Measurements from ENCODE around the gene CD109. TPM values are rescaled to one million over a fixed set of nuclear protein-coding genes. Genes with fewer than 3 reads are reported as not detected.

The CD109 gene
- total and polyA plus RNA-seq, 10 of the 15 experiments (the other 5 are each of a cell fraction or from before 2014, with no cell fraction given) = 0.27 to 4.4 (median 2.1) TPM

- H3K9ac ChIP-seq (ENCODE audit: control insufficient read depth, insufficient read depth, low read length) = no peak overlapping the region
- H3K4me1 ChIP-seq (ENCODE audit: control insufficient read depth, insufficient read depth, low read length) = no peaks in the 10 kb centered on the region
- ChIA-PET SMC1A (ENCODE audit: uncharacterized antibody, unreplicated experiment) (no interaction called here), RAD21 (ENCODE audit: unreplicated experiment) (no interaction called here), CTCF (interaction anchor here (1.0 kb wide), 1 partner anchor 15 kb away, joined by 3 read pairs; no protein-coding TSS in a partner anchor), POLR2A (no interaction called here)
- no peaks in the 10 kb centered on the region for H3K27me3 ChIP-seq (replicated peaks in 1 of 2; ENCODE audit: control insufficient read depth in 2 of 2, insufficient read depth in 2 of 2, low read length in 1 of 2)
- FAIRE-seq (no peak), DNase-seq (ENCODE audit: low read depth, low spot score) (no peak), ATAC-seq (no peak)
- 14% methylated on average over 3 of the region's 3 CpGs for WGBS (ENCODE audit: insufficient coverage, insufficient replicate concordance, low lambda C conversion rate, missing lambda C conversion rate)
- in situ Hi-C loops (cut with MboI) = no loop called here
- no peak overlapping the region for H3K27ac ChIP-seq (ENCODE audit: control insufficient read depth, insufficient read depth)
- no peak overlapping the region for H3K4me2 ChIP-seq (ENCODE audit: control insufficient read depth, insufficient read depth)
- TF ChIP-seq HCFC1 (IDR thresholded peaks at IDR 0.05; ENCODE audit: low read length) = no peak
- no peak for TF ChIP-seq ZNF592 (IDR thresholded peaks at IDR 0.05)
- no peak for TF ChIP-seq MYC (IDR thresholded peaks at IDR 0.05; ENCODE audit: insufficient read depth, insufficient read length, insufficient replicate concordance, low read length, severe bottlenecking)
- TF ChIP-seq PBX3 (IDR thresholded peaks at IDR 0.05; ENCODE audit: insufficient replicate concordance, low read depth, low read length) = no peak
- TF ChIP-seq DPF2 (IDR thresholded peaks at IDR 0.05) = no peak
- no peak for TF ChIP-seq SP1 (IDR thresholded peaks at IDR 0.05; ENCODE audit: low read depth, low read length)
- no peak for TF ChIP-seq TCF7 (IDR thresholded peaks at IDR 0.05; ENCODE audit: borderline replicate concordance)
- TF ChIP-seq KDM1A (IDR thresholded peaks at IDR 0.05; ENCODE audit: borderline replicate concordance) = no peak
- TF ChIP-seq POLR2AphosphoS2 (IDR thresholded peaks at IDR 0.05; ENCODE audit: low read depth, low read length) = no peak
- TF ChIP-seq ZNF622 (IDR thresholded peaks at IDR 0.05) = no peak
- no peak for TF ChIP-seq SREBF1 (IDR thresholded peaks at IDR 0.05; ENCODE audit: low read length)
- no peak for TF ChIP-seq ZBTB11 (CRISPR knock-in tag; IDR thresholded peaks at IDR 0.05)
- TF ChIP-seq ELK1 (IDR thresholded peaks at IDR 0.05; ENCODE audit: low read depth, low read length) = no peak
- no peak for TF ChIP-seq TAF1 (IDR thresholded peaks at IDR 0.05; ENCODE audit: borderline replicate concordance, low read depth, low read length)
- H3K4me3 ChIP-seq = no peak overlapping the region
- H4K20me1 ChIP-seq (ENCODE audit: control insufficient read depth, insufficient read depth) = no peaks in the 10 kb centered on the region
- no peaks in the 10 kb centered on the region for H3K9me3 ChIP-seq (replicated peaks; ENCODE audit: control insufficient read depth, insufficient read depth, low read length)
- H3K36me3 ChIP-seq (ENCODE audit: control insufficient read depth in 2 of 2, insufficient read depth in 2 of 2, low read length in 1 of 2) = no peaks in the 10 kb centered on the region
- H3K79me2 ChIP-seq (ENCODE audit: control insufficient read depth, insufficient read depth, low read length) = no peaks in the 10 kb centered on the region
- no peak overlapping the region for H2AFZ ChIP-seq (ENCODE audit: control insufficient read depth, low read depth, low read length)
- BruUV-seq (replicated peaks) = no TSS peak
- intact Hi-C loops (cut with micrococcal nuclease; ENCODE audit: unreplicated experiment) = no loop called here
Observed at GRCh38 chr6:73870907-73871306, 174.9 kb downstream of the CD109 start.
